HepG2 (cell line): ENCODE results near the gene RAB35. TPM values are rescaled to one million over a fixed set of nuclear protein-coding genes. Genes with fewer than 3 reads are reported as not detected.

Source experiments
- KAT7 ChIP-seq: IDR thresholded peaks from 2 replicates; pipeline ENCODE4 v1.6.1; 2018; ENCODE audit warnings: borderline replicate concordance, missing compliant biosample characterization
- MXI1 ChIP-seq: IDR thresholded peaks from 3 replicates; pipeline ENCODE4 v1.6.1; 2012; ENCODE audit warnings: low read depth, low read length, inconsistent platforms, borderline replicate concordance
- MYC ChIP-seq: sonication (generic); formaldehyde crosslinking; IDR thresholded peaks from 2 replicates; pipeline ENCODE4 v1.9.0; 2021; ENCODE audit warnings: missing genetic modification reagents, borderline replicate concordance
- MYNN ChIP-seq: sonication (generic); formaldehyde crosslinking; IDR thresholded peaks from 2 replicates; pipeline ENCODE4 v1.4.0; 2020; ENCODE audit warnings: mild to moderate bottlenecking, low read depth, missing genetic modification reagents
- NONO ChIP-seq, 2 experiments: fragments of 450-650 bp in 1 of 2; sonication (generic) in 1 of 2; formaldehyde crosslinking in 1 of 2; IDR thresholded peaks in 1 of 2; conservative IDR thresholded peaks in 1 of 2; 2 replicates each; pipeline versions ENCODE4 v1.6.1 to v1.8.0; 2017 to 2022; ENCODE audit warnings: mild to moderate bottlenecking in 1 of 2, missing genetic modification reagents in 1 of 2, moderate library complexity in 1 of 2
- PAX8 ChIP-seq: sonication (generic); formaldehyde crosslinking; IDR thresholded peaks from 2 replicates; pipeline ENCODE4 v1.8.0; 2022; ENCODE audit warnings: mild to moderate bottlenecking, missing genetic modification reagents, borderline replicate concordance
- SIN3A ChIP-seq: IDR thresholded peaks from 2 replicates; pipeline ENCODE4 v1.6.1; 2011; ENCODE audit warnings: low read depth, mild to moderate bottlenecking, control low read depth, low read length, borderline replicate concordance
- SMAD1 ChIP-seq: sonication (generic); formaldehyde crosslinking; IDR thresholded peaks from 2 replicates; pipeline ENCODE4 v1.4.0; 2020; ENCODE audit warnings: missing genetic modification reagents, low read depth, mild to moderate bottlenecking, borderline replicate concordance
- SP140L ChIP-seq: sonication (generic); formaldehyde crosslinking; IDR thresholded peaks from 2 replicates; pipeline ENCODE4 v1.4.0; 2020; ENCODE audit warnings: missing genetic modification reagents, borderline replicate concordance
- ZNF34 ChIP-seq: sonication (generic); formaldehyde crosslinking; IDR thresholded peaks from 2 replicates; pipeline ENCODE4 v1.4.0; 2020; ENCODE audit warnings: mild to moderate bottlenecking, missing genetic modification reagents, borderline replicate concordance
- ZNF607 ChIP-seq: sonication (generic); formaldehyde crosslinking; IDR thresholded peaks from 2 replicates; pipeline ENCODE4 v1.5.1; 2020; ENCODE audit warnings: missing genetic modification reagents, mild to moderate bottlenecking, borderline replicate concordance
- polyA plus RNA-seq, 8 experiments: library from polyadenylated mRNA; depleted of rRNA in 3 of 8; stranded (reverse) in 7 of 8; unstranded in 1 of 8; fragments of >200 nt; fragmentation: Illumina TruSeq in 4 of 8; extraction: Trizol in 4 of 8; gene quantifications; 2 replicates each; pipeline versions ENCODE4 v1.2.1 to v1.2.3, GENCODE V29; 2011 to 2016; ENCODE audit warnings: low read depth in 4 of 8, missing spikeins in 1 of 8, mixed read lengths in 1 of 8; ENCODE audit not compliant: insufficient read depth in 1 of 8
- total RNA-seq, 5 experiments: library from RNA; depleted of rRNA; stranded (reverse); fragments of >200 nt; fragmentation: Illumina TruSeq; extraction: Trizol; gene quantifications; 2 replicates each; pipeline ENCODE4 v1.2.3, GENCODE V29; 2016; ENCODE audit warnings: low read depth in 1 of 5
- TF ChIP-seq, protein P1 (sequence below): sonication (generic); formaldehyde crosslinking; IDR thresholded peaks from 2 replicates; pipeline ENCODE4 v1.4.0; 2020; ENCODE audit warnings: missing genetic modification reagents
- TF ChIP-seq, protein P2 (sequence below): sonication (generic); formaldehyde crosslinking; IDR thresholded peaks from 2 replicates; pipeline ENCODE4 v1.5.0; 2020; ENCODE audit warnings: missing genetic modification reagents, mild to moderate bottlenecking, borderline replicate concordance
- TF ChIP-seq, protein P3 (sequence below): sonication (generic); formaldehyde crosslinking; IDR thresholded peaks from 2 replicates; pipeline ENCODE4 v1.8.0; 2022; ENCODE audit warnings: low read depth, missing genetic modification reagents
- TF ChIP-seq, protein P4 (sequence below): sonication (generic); formaldehyde crosslinking; IDR thresholded peaks from 2 replicates; pipeline ENCODE4 v1.8.0; 2022; ENCODE audit warnings: missing genetic modification reagents, mild to moderate bottlenecking, moderate library complexity, borderline replicate concordance
- TF ChIP-seq, protein P5 (sequence below): sonication (generic); formaldehyde crosslinking; IDR thresholded peaks from 2 replicates; pipeline ENCODE4 v1.5.0; 2020; ENCODE audit warnings: missing genetic modification reagents, mild to moderate bottlenecking, borderline replicate concordance

The RAB35 gene
- total and polyA plus RNA-seq, 2 of the 13 experiments (the other 11 are each of a cell fraction or from before 2014, with no cell fraction given), result 25.2 to 29.1 TPM

DNA sequence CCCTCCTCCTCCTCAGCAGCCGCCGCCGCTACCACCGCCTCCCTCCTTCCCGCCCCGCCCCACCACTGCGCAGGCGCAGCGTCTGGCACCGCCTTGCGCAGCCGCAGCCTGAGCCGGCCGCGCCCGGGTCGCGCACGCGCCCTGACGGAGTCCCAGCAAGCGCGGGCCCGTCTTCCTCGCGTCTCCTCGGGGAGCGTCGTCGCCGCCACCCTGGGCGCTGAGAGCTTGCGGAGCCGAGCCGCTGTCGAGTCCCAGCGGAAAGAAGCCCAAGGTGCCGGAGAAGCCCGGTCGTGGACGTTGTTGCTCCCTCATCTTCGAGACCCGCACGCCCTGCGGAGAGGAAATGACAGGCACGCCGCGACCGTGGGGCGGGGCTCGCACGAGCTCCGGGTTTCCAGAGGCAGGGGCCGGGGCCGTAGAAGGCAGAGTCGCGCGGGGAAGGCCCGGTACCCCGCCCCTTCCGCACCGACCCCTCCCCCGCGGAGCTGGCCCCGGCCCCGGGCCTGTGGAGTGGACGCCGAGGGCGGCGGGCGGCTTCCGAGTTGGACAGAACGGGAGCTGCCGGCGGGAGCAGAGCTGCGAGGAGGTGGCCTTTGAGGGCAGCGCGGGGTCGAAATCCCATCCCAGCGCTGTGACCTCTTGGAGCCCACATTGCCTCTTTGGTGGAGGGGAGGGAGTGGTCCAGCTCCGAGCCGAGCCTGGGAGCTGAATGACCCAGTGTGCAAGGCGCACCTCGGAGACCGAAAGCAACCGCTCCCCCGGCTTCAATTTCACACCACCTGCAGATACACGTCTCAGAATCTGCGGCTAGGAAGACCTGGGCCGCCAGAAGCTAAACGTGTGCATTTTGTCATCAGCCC, 469 bp upstream of the RAB35 start (continued):
- TF ChIP-seq, protein P1, sequence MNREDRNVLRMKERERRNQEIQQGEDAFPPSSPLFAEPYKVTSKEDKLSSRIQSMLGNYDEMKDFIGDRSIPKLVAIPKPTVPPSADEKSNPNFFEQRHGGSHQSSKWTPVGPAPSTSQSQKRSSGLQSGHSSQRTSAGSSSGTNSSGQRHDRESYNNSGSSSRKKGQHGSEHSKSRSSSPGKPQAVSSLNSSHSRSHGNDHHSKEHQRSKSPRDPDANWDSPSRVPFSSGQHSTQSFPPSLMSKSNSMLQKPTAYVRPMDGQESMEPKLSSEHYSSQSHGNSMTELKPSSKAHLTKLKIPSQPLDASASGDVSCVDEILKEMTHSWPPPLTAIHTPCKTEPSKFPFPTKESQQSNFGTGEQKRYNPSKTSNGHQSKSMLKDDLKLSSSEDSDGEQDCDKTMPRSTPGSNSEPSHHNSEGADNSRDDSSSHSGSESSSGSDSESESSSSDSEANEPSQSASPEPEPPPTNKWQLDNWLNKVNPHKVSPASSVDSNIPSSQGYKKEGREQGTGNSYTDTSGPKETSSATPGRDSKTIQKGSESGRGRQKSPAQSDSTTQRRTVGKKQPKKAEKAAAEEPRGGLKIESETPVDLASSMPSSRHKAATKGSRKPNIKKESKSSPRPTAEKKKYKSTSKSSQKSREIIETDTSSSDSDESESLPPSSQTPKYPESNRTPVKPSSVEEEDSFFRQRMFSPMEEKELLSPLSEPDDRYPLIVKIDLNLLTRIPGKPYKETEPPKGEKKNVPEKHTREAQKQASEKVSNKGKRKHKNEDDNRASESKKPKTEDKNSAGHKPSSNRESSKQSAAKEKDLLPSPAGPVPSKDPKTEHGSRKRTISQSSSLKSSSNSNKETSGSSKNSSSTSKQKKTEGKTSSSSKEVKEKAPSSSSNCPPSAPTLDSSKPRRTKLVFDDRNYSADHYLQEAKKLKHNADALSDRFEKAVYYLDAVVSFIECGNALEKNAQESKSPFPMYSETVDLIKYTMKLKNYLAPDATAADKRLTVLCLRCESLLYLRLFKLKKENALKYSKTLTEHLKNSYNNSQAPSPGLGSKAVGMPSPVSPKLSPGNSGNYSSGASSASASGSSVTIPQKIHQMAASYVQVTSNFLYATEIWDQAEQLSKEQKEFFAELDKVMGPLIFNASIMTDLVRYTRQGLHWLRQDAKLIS (CRISPR knock-in tag), result no peak
- TF ChIP-seq NONO (IDR thresholded peaks at IDR 0.05), result no peak
- TF ChIP-seq NONO (CRISPR knock-in tag; conservative IDR thresholded peaks at IDR 0.05), result peak; percentile 78
- peak; percentile 81; the same call in 1 of the 2 replicates for TF ChIP-seq SMAD1 (CRISPR knock-in tag)
- peak; percentile 75; the same call in 1 of the 2 replicates for TF ChIP-seq SIN3A
- TF ChIP-seq, protein P2, sequence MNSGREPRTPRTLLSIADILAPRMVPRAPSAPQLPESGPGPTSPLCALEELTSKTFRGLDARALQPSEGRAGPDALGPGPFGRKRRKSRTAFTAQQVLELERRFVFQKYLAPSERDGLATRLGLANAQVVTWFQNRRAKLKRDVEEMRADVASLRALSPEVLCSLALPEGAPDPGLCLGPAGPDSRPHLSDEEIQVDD (CRISPR knock-in tag), result peak; percentile 64; the same call in 1 of the 2 replicates
- no peak for TF ChIP-seq MYNN
- no peak; the same call in 1 of the 2 replicates for TF ChIP-seq KAT7 (CRISPR knock-in tag)
- no peak; the same call in 1 of the 2 replicates for TF ChIP-seq ZNF607 (CRISPR knock-in tag)
- 0 out of 2 replicates have a peak, but pooled peaks have one; percentile 60 for TF ChIP-seq PAX8 (CRISPR knock-in tag)
- TF ChIP-seq MYC, result peak; percentile 92
- TF ChIP-seq SP140L (CRISPR knock-in tag), result no peak
- peak; percentile 75; the same call in 2 of the 3 replicates for TF ChIP-seq MXI1
- TF ChIP-seq, protein P3, sequence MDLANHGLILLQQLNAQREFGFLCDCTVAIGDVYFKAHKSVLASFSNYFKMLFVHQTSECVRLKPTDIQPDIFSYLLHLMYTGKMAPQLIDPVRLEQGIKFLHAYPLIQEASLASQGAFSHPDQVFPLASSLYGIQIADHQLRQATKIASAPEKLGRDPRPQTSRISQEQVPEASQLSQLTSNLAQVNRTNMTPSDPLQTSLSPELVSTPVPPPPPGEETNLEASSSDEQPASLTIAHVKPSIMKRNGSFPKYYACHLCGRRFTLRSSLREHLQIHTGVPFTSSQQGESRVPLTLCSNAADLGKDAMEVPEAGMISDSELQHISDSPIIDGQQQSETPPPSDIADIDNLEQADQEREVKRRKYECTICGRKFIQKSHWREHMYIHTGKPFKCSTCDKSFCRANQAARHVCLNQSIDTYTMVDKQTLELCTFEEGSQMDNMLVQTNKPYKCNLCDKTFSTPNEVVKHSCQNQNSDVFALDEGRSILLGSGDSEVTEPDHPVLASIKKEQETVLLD (CRISPR knock-in tag), result peak; percentile 90
- TF ChIP-seq, protein P4, sequence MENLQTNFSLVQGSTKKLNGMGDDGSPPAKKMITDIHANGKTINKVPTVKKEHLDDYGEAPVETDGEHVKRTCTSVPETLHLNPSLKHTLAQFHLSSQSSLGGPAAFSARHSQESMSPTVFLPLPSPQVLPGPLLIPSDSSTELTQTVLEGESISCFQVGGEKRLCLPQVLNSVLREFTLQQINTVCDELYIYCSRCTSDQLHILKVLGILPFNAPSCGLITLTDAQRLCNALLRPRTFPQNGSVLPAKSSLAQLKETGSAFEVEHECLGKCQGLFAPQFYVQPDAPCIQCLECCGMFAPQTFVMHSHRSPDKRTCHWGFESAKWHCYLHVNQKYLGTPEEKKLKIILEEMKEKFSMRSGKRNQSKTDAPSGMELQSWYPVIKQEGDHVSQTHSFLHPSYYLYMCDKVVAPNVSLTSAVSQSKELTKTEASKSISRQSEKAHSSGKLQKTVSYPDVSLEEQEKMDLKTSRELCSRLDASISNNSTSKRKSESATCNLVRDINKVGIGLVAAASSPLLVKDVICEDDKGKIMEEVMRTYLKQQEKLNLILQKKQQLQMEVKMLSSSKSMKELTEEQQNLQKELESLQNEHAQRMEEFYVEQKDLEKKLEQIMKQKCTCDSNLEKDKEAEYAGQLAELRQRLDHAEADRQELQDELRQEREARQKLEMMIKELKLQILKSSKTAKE (CRISPR knock-in tag), result peak; percentile 31; the same call in 1 of the 2 replicates
- TF ChIP-seq ZNF34 (CRISPR knock-in tag), result 0 out of 2 replicates have a peak, but pooled peaks have one; percentile 29
- TF ChIP-seq, protein P5, sequence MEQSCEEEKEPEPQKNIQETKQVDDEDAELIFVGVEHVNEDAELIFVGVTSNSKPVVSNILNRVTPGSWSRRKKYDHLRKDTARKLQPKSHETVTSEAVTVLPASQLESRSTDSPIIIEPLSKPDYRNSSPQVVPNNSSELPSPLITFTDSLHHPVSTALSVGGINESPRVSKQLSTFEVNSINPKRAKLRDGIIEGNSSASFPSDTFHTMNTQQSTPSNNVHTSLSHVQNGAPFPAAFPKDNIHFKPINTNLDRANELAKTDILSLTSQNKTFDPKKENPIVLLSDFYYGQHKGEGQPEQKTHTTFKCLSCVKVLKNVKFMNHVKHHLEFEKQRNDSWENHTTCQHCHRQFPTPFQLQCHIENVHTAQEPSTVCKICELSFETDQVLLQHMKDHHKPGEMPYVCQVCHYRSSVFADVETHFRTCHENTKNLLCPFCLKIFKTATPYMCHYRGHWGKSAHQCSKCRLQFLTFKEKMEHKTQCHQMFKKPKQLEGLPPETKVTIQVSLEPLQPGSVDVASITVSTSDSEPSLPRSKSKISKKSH (CRISPR knock-in tag), result 0 out of 2 replicates have a peak, but pooled peaks have one; percentile 29
